ENCODE data around the gene CFAP210. TPM values are rescaled to one million over a fixed set of nuclear protein-coding genes. Genes with fewer than 3 reads are reported as not detected.

The CFAP210 gene
- total and polyA plus RNA-seq, 10 of the 15 experiments (the other 5 are each of a cell fraction or from before 2014, with no cell fraction given): not detected

- TF ChIP-seq SREBF2 (IDR thresholded peaks at IDR 0.05; ENCODE audit: low read length) (no peak), NKRF (conservative IDR thresholded peaks at IDR 0.05) (no peak), IRF5 (IDR thresholded peaks at IDR 0.05; ENCODE audit: borderline replicate concordance) (no peak), LARP7 (IDR thresholded peaks at IDR 0.05) (no peak), CREB1 (IDR thresholded peaks at IDR 0.05; ENCODE audit: low read depth) (no peak), ATF3 (IDR thresholded peaks at IDR 0.05; ENCODE audit: borderline replicate concordance, extremely low read depth, low read depth, low read length) (no peak), PML (IDR thresholded peaks at IDR 0.05; ENCODE audit: low read length) (no peak), KDM1A (IDR thresholded peaks at IDR 0.05; ENCODE audit: borderline replicate concordance) (no peak), SIN3A (IDR thresholded peaks at IDR 0.05; ENCODE audit: low read depth, low read length) (no peak)
Observed at GRCh38 chr2:169739351-169739750, 45.1 kb upstream of the CFAP210 start (continued).

All from GM12878 (cell line).